ENCODE results near the gene TMEM163. TPM values are rescaled to one million over a fixed set of nuclear protein-coding genes. Genes with fewer than 3 reads are reported as not detected.
"Not testable (repeated sequence)": the region's sequence is repeated elsewhere in the genome, so short reads cannot be mapped to it uniquely, and the experiment has no call there.

Gene TMEM163
- total and polyA plus RNA-seq, 4 donors = 5.8 to 46.9 (median 29.8) TPM

DNA sequence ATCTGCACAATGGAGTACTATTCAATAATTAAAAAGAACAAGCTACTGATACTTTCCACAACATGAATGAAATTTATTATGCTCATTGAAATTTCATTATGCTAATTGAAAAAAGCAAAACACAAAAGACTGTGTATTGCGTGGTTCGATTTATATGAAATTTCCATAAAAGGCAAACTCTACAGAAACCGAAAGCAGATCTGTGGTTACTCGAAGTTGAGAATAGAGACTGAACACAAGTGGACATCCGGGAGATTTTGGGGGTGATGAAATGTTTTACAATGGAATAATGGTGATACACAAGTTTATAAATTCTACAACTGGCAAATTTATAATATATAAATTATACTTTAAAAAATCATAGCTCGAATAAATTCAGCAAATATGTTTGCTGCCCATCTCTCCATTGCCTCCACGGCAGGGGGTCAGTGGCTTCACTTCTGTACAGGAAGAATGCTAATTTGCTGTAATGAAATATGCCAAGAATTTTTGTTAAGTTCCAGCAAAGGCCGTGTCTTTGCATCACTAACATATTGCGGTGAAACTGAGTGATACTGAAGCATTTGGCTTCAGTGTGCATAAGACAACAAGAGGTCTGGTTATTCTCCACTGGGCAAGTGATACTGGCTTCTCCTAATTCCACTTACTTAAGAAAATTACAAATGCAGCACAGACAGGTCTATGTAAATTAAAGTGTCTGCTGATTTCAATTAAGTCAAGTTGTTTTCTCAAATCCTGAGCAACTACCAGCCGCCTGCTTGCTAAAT, 96.7 kb downstream of the TMEM163 start:
- H3K4me3 ChIP-seq = no peak overlapping the region
- H3K9me3 ChIP-seq (ENCODE audit: control insufficient read depth in 4 of 4, insufficient read depth in 3 of 4, low read length in 3 of 4) = no peaks in the 10 kb centered on the region
- TF ChIP-seq, protein P1, sequence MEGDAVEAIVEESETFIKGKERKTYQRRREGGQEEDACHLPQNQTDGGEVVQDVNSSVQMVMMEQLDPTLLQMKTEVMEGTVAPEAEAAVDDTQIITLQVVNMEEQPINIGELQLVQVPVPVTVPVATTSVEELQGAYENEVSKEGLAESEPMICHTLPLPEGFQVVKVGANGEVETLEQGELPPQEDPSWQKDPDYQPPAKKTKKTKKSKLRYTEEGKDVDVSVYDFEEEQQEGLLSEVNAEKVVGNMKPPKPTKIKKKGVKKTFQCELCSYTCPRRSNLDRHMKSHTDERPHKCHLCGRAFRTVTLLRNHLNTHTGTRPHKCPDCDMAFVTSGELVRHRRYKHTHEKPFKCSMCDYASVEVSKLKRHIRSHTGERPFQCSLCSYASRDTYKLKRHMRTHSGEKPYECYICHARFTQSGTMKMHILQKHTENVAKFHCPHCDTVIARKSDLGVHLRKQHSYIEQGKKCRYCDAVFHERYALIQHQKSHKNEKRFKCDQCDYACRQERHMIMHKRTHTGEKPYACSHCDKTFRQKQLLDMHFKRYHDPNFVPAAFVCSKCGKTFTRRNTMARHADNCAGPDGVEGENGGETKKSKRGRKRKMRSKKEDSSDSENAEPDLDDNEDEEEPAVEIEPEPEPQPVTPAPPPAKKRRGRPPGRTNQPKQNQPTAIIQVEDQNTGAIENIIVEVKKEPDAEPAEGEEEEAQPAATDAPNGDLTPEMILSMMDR (IDR thresholded peaks at IDR 0.05; ENCODE audit: control extremely low read depth, extremely low read depth) = no peak
- no peak overlapping the region for H3K9ac ChIP-seq (ENCODE audit: insufficient read depth in 1 of 2, low read length in 2 of 2)
- no peak for ATAC-seq (ENCODE audit: insufficient read depth, low FRiP score)
- DNase-seq = no peak
- H3K36me3 ChIP-seq (ENCODE audit: control insufficient read depth in 4 of 4, insufficient read depth in 4 of 4, low read length in 4 of 4) = no peaks in the 10 kb centered on the region
- H3K4me1 ChIP-seq (ENCODE audit: control insufficient read depth in 5 of 5, insufficient read depth in 5 of 5, low read length in 5 of 5) = no peaks in the 10 kb centered on the region
- no peak overlapping the region for H3K27ac ChIP-seq (ENCODE audit: low read depth in 1 of 2, low read length in 1 of 2)
- H3K27me3 ChIP-seq (ENCODE audit: control insufficient read depth in 3 of 3, insufficient read depth in 3 of 3, low read length in 2 of 3) = no peaks in the 10 kb centered on the region
- 87 to 91% methylated on average over 10 of the region's 10 CpGs for WGBS, 2 donors

DNA sequence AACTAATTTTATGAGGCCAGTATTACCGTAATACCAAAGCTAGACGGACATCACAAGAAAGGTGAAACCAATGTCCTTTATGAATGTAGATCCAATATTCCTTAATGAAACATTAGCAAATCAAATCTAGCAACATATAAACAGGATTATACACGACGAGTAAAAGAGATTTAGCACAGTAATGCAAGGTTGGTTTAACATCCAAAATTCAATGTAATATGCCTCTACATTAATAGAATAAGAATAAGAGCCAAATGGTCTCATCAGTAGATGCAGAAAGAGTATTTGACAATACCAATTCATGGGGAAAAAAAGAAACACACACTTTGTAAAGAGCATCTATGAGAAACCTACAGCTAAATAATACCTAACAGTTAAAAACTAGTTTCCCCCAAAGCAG, 99.5 kb downstream of the TMEM163 start:
- no peak overlapping the region for H3K9ac ChIP-seq (ENCODE audit: insufficient read depth in 1 of 2, low read length in 2 of 2)
- ATAC-seq (ENCODE audit: insufficient read depth, low FRiP score) (no peak), DNase-seq (no peak)
- TF ChIP-seq, protein P1 (IDR thresholded peaks at IDR 0.05; ENCODE audit: control extremely low read depth, extremely low read depth) = no peak
- no peaks in the 10 kb centered on the region for H3K4me1 ChIP-seq (ENCODE audit: control insufficient read depth in 5 of 5, insufficient read depth in 5 of 5, low read length in 5 of 5)
- H3K36me3 ChIP-seq (ENCODE audit: control insufficient read depth in 4 of 4, insufficient read depth in 4 of 4, low read length in 4 of 4) = no peaks in the 10 kb centered on the region
- no peaks in the 10 kb centered on the region for H3K9me3 ChIP-seq (ENCODE audit: control insufficient read depth in 4 of 4, insufficient read depth in 3 of 4, low read length in 3 of 4)
- H3K27ac ChIP-seq (ENCODE audit: low read depth in 1 of 2, low read length in 1 of 2) = no peak overlapping the region
- no peaks in the 10 kb centered on the region for H3K27me3 ChIP-seq (ENCODE audit: control insufficient read depth in 3 of 3, insufficient read depth in 3 of 3, low read length in 2 of 3)
- WGBS, 2 donors = 94 to 96% methylated on average over 4 of the region's 4 CpGs
- no peak overlapping the region for H3K4me3 ChIP-seq

DNA sequence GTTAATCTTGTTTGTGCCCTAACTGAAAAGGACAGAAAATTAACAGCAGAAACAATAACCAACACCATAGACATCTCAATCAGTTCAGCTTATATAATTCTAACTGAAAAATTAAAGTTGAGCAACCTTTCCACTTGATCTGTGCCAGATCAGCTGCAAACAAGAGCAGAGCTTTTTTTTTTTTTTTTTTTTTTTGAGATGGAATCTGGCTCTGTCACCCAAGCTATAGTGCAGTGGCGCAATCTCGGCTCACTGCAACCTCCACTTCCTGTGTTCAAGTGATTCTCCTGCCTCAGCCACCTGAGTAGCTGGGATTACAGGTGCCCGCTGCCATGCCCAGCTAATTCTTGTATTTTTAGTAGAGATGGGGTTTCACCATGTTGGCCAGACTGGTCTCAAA, 103.3 kb downstream of the TMEM163 start:
- not testable (repeated sequence) for ATAC-seq (ENCODE audit: insufficient read depth, low FRiP score); H3K9me3 ChIP-seq (ENCODE audit: control insufficient read depth in 4 of 4, insufficient read depth in 3 of 4, low read length in 3 of 4); H3K4me3 ChIP-seq; H3K9ac ChIP-seq (ENCODE audit: insufficient read depth in 1 of 2, low read length in 2 of 2); H3K27ac ChIP-seq (ENCODE audit: low read depth in 1 of 2, low read length in 1 of 2); H3K4me1 ChIP-seq (ENCODE audit: control insufficient read depth in 5 of 5, insufficient read depth in 5 of 5, low read length in 5 of 5); H3K27me3 ChIP-seq (ENCODE audit: control insufficient read depth in 3 of 3, insufficient read depth in 3 of 3, low read length in 2 of 3); H3K36me3 ChIP-seq (ENCODE audit: control insufficient read depth in 4 of 4, insufficient read depth in 4 of 4, low read length in 4 of 4)
- peak in 1 of 3 donors; percentile 7 for DNase-seq
- WGBS, 2 donors = 71 to 80% methylated on average over 3 of the region's 3 CpGs

DNA sequence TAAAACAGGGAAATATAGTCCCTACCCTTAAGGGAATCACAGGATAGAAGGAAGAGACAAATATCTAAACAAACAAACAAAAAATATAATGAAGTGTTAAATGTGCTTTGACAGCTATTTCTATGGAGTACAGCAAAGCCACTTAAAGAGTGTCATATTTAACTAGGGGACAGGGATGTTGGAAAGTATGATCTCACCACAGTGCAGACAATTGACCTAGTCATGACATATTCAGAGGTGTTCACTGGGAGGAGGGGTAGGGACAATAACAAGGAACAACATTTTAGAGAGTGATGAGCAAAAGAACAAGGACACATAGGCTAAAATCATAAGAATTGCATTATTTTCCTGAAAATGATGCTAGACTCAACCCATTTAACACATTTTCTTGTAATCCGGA, 107.5 kb downstream of the TMEM163 start:
- Histone ChIP-seq H3K9me3 (ENCODE audit: control insufficient read depth in 4 of 4, insufficient read depth in 3 of 4, low read length in 3 of 4) (peaks cover 0 to 7% (median 5%) of the 10 kb centered on the region in 4 donors), H3K27ac (ENCODE audit: low read depth in 1 of 2, low read length in 1 of 2) (no peak overlapping the region), H3K27me3 (ENCODE audit: control insufficient read depth in 3 of 3, insufficient read depth in 3 of 3, low read length in 2 of 3) (no peaks in the 10 kb centered on the region), H3K36me3 (ENCODE audit: control insufficient read depth in 4 of 4, insufficient read depth in 4 of 4, low read length in 4 of 4) (no peaks in the 10 kb centered on the region), H3K4me1 (ENCODE audit: control insufficient read depth in 5 of 5, insufficient read depth in 5 of 5, low read length in 5 of 5) (peaks cover 0 to 1% (median 0%) of the 10 kb centered on the region in 5 donors), H3K4me3 (no peak overlapping the region), H3K9ac (ENCODE audit: insufficient read depth in 1 of 2, low read length in 2 of 2) (no peak overlapping the region)
- no peak for DNase-seq
- TF ChIP-seq, protein P1 (IDR thresholded peaks at IDR 0.05; ENCODE audit: control extremely low read depth, extremely low read depth) = no peak
- ATAC-seq (ENCODE audit: insufficient read depth, low FRiP score) = no peak
- 95 to 100% methylated on average over 1 of the region's 1 CpG for WGBS, 2 donors
